Endothelial cell of umbilical vein (primary cell): Measurements from ENCODE around the gene RSPO1. TPM values are rescaled to one million over a fixed set of nuclear protein-coding genes. Genes with fewer than 3 reads are reported as not detected.

Experiments used
- BruUV-seq: library from RNA; stranded (reverse); fragments of 400-500 nt; replicated peaks from 2 replicates; lab custom pipeline; 2021; lab: Mats Ljungman, UMichigan
- CTCF ChIA-PET: fragments of 300-600, 350-600 bp; sonication (Branson Sonifier 250); formaldehyde crosslinking; loops from one replicate; lab custom pipeline; 2021; ENCODE audit warnings: antibody characterized with exemption, inconsistent platforms; lab: Charles Lee
- POLR2A ChIA-PET: fragments of 300-600, 350-600 bp; sonication (Branson Sonifier 250); formaldehyde crosslinking; loops from one replicate; lab custom pipeline; 2021; ENCODE audit warnings: antibody characterized with exemption, inconsistent platforms; lab: Charles Lee
- DNase-seq: peaks from one replicate; pipeline ENCODE4 v3.0.0-alpha.2; 2011; ENCODE audit warnings: low read depth, low spot score
- FAIRE-seq: peaks from 2 replicates; lab custom pipeline; 2011; peaks lifted over from hg19 to GRCh38; lab: Jason Lieb, UNC
- H2AFZ ChIP-seq: 2 replicates; pipeline ENCODE4 v1.6.0; 2012; ENCODE audit warnings: low read depth, low read length, control low read depth, inconsistent platforms
- H3K27ac ChIP-seq: 2 replicates; pipeline ENCODE4 v1.5.1; 2011; ENCODE audit warnings: low read depth, mild to moderate bottlenecking, control low read depth, low read length, moderate library complexity; ENCODE audit not compliant: insufficient read depth
- H3K27me3 ChIP-seq, 2 experiments: 2 replicates each; pipeline versions ENCODE4 v1.6.0 to v1.6.1; 2011; ENCODE audit warnings: low read length in 2 of 2, mixed read lengths in 1 of 2; ENCODE audit not compliant: control insufficient read depth in 2 of 2, insufficient read depth in 2 of 2
- H3K36me3 ChIP-seq, 2 experiments: 2 replicates in 1 of 2; 3 replicates in 1 of 2; pipeline ENCODE4 v1.5.1; 2011; ENCODE audit warnings: low read length in 2 of 2, mild to moderate bottlenecking in 1 of 2, moderate library complexity in 1 of 2; ENCODE audit not compliant: control insufficient read depth in 2 of 2, insufficient read depth in 2 of 2; ENCODE audit errors: extremely low read depth in 1 of 2
- H3K4me1 ChIP-seq: 3 replicates; pipeline ENCODE4 v1.5.1; 2011; ENCODE audit warnings: mild to moderate bottlenecking, low read length; ENCODE audit not compliant: control insufficient read depth, insufficient read depth; ENCODE audit errors: extremely low read depth
- H3K4me2 ChIP-seq: 2 replicates; pipeline ENCODE4 v1.6.1; 2011; ENCODE audit warnings: low read length, control low read depth, mixed read lengths; ENCODE audit not compliant: insufficient read depth
- H3K4me3 ChIP-seq, 3 experiments: fragments of 200-600 bp in 1 of 3; sonication (generic), shearing (Covaris generic) in 1 of 3; replicated peaks in 1 of 3; 2 replicates each; pipeline ENCODE4 v1.5.1; 2011 to 2016; ENCODE audit warnings: control low read depth in 3 of 3, low read length in 3 of 3, mild to moderate bottlenecking in 2 of 3, inconsistent platforms in 1 of 3, low read depth in 1 of 3, moderate library complexity in 1 of 3; ENCODE audit not compliant: insufficient read depth in 1 of 3
- H3K79me2 ChIP-seq: 2 replicates; pipeline ENCODE4 v1.6.0; 2012; ENCODE audit warnings: low read length, inconsistent platforms; ENCODE audit not compliant: control insufficient read depth, insufficient read depth
- H3K9ac ChIP-seq: replicated peaks from 2 replicates; pipeline ENCODE3; 2011; ENCODE audit warnings: low read length, control low read depth; ENCODE audit not compliant: insufficient read depth; ENCODE audit errors: extremely low read depth
- H3K9me1 ChIP-seq: replicated peaks from 3 replicates; pipeline ENCODE4 v1.6.0; 2011; ENCODE audit warnings: mild to moderate bottlenecking, low read length; ENCODE audit not compliant: control insufficient read depth, insufficient read depth; ENCODE audit errors: extremely low read depth
- H3K9me3 ChIP-seq: replicated peaks from 2 replicates; pipeline ENCODE4 v1.5.1; 2012; ENCODE audit warnings: low read length, inconsistent platforms; ENCODE audit not compliant: control insufficient read depth, insufficient read depth
- H4K20me1 ChIP-seq: replicated peaks from 2 replicates; pipeline ENCODE3; 2011; ENCODE audit warnings: mild to moderate bottlenecking, low read length; ENCODE audit not compliant: control insufficient read depth, insufficient read depth; ENCODE audit errors: extremely low read depth
- CTCF ChIP-seq, 2 donors: IDR thresholded peaks; 1 replicate in 1 of 2; 2 replicates in 1 of 2; pipeline ENCODE4 v1.5.1; 2011; ENCODE audit warnings: low read length in 2 of 2, mild to moderate bottlenecking in 2 of 2, moderate library complexity in 2 of 2, control low read depth in 1 of 2, inconsistent platforms in 1 of 2, low read depth in 1 of 2; ENCODE audit not compliant: insufficient read depth in 1 of 2; ENCODE audit errors: extremely low read depth in 1 of 2
- EZH2 ChIP-seq: IDR thresholded peaks from 2 replicates; pipeline ENCODE4 v1.6.1; 2012; ENCODE audit warnings: borderline replicate concordance, low read depth, mild to moderate bottlenecking, moderate library complexity, low read length, inconsistent platforms; ENCODE audit not compliant: severe bottlenecking
- FOS ChIP-seq: IDR thresholded peaks from 2 replicates; pipeline ENCODE4 v1.6.1; 2011; ENCODE audit warnings: mild to moderate bottlenecking, low read length, moderate library complexity, borderline replicate concordance; ENCODE audit not compliant: insufficient read depth
- GATA2 ChIP-seq: IDR thresholded peaks from 2 replicates; pipeline ENCODE4 v1.7.0; 2011; ENCODE audit warnings: low read depth, mild to moderate bottlenecking, moderate library complexity, mixed read lengths, low read length; ENCODE audit not compliant: insufficient read length, insufficient read depth
- JUN ChIP-seq: IDR thresholded peaks from 2 replicates; pipeline ENCODE4 v1.6.1; 2011; ENCODE audit warnings: borderline replicate concordance, low read depth; ENCODE audit not compliant: insufficient read length, insufficient read depth
- MAX ChIP-seq: IDR thresholded peaks from 2 replicates; pipeline ENCODE4 v1.6.1; 2011; ENCODE audit not compliant: insufficient read depth, insufficient read length
- MYC ChIP-seq: IDR thresholded peaks from one replicate; pipeline ENCODE4 v1.6.1; 2011; ENCODE audit warnings: mild to moderate bottlenecking, low read depth, low read length
- POLR2A ChIP-seq: IDR thresholded peaks from 2 replicates; pipeline ENCODE4 v1.6.1; 2012; ENCODE audit warnings: low read depth, mild to moderate bottlenecking, control low read depth, low read length
- POLR2AphosphoS5 ChIP-seq: IDR thresholded peaks from 2 replicates; pipeline ENCODE4 v1.6.1; 2012; ENCODE audit warnings: low read depth, mild to moderate bottlenecking, control low read depth, low read length, moderate library complexity; ENCODE audit not compliant: insufficient read depth
- dilution Hi-C: fragments of 300-500 bp; cut with MboI; formaldehyde crosslinking; loops from one replicate; pipeline ENCODE4 v1.15.0; 2019; ENCODE audit warnings: low sequenced_read_pairs; ENCODE audit not compliant: extremely low pct_ligation_motif_present
- intact Hi-C: fragments of 100-400 bp; cut with micrococcal nuclease; formaldehyde crosslinking; loops from one replicate; pipeline ENCODE4 v1.10.0; 2022
- polyA plus RNA-seq, 4 experiments: library from polyadenylated mRNA; depleted of rRNA in 3 of 4; stranded (reverse) in 3 of 4; unstranded in 1 of 4; fragments of >200 nt; gene quantifications; 2 replicates each; pipeline versions ENCODE4 v1.2.1 to v1.2.3, GENCODE V29; 2011 to 2012; ENCODE audit warnings: missing spikeins in 1 of 4
- total RNA-seq: library from RNA; stranded (reverse); gene quantifications from 2 replicates; pipeline ENCODE4 v1.2.3, GENCODE V29; 2021

RSPO1 gene
- total and polyA plus RNA-seq, 2 donors (not counting 3 experiments of a cell fraction or from before 2014, with no cell fraction given), result not detected

- Histone ChIP-seq H3K9me1 (no peaks in the 10 kb centered on the region), H3K4me2 (no peak overlapping the region), H2AFZ (no peak overlapping the region), H4K20me1 (no peaks in the 10 kb centered on the region), H3K27me3 (peaks cover 4 to 6% of the 10 kb centered on the region in 2 experiments), H3K36me3 (no peaks in the 10 kb centered on the region), H3K4me3 (no peak overlapping the region), H3K4me1 (no peaks in the 10 kb centered on the region), H3K79me2 (no peaks in the 10 kb centered on the region), H3K27ac (no peak overlapping the region), H3K9me3 (no peaks in the 10 kb centered on the region), H3K9ac (no peak overlapping the region)
- no peak for DNase-seq
- TF ChIP-seq CTCF (IDR thresholded peaks at IDR 0.05; ENCODE audit: extremely low read depth in 1 of 2, insufficient read depth in 1 of 2, low read depth in 1 of 2, low read length in 2 of 2) (no peak), GATA2 (no peak), POLR2AphosphoS5 (no peak), POLR2A (no peak), JUN (no peak), FOS (no peak), MYC (no peak), MAX (no peak), EZH2 (no peak)
- dilution Hi-C loops, result no loop called here
- intact Hi-C loops, result no loop called here
- no TSS peak for BruUV-seq
- CTCF ChIA-PET, result interaction anchor here (1.9 to 3.7 kb wide), 2 partner anchors 9 to 71 kb away, joined by 6 to 16 read pairs; no protein-coding TSS in a partner anchor
- FAIRE-seq, result no peak
- POLR2A ChIA-PET, result no interaction called here
These were observed 39.2 kb upstream of the RSPO1 start for GRCh38 chr1:37673920-37674319.
